Measurements from ENCODE around the gene SLC52A3. TPM values are rescaled to one million over a fixed set of nuclear protein-coding genes. Genes with fewer than 3 reads are reported as not detected.

Gene SLC52A3
- total and polyA plus RNA-seq, 2 of the 13 experiments (the other 11 are each of a cell fraction or from before 2014, with no cell fraction given) = 0.03 TPM; not detected in 1

DNA sequence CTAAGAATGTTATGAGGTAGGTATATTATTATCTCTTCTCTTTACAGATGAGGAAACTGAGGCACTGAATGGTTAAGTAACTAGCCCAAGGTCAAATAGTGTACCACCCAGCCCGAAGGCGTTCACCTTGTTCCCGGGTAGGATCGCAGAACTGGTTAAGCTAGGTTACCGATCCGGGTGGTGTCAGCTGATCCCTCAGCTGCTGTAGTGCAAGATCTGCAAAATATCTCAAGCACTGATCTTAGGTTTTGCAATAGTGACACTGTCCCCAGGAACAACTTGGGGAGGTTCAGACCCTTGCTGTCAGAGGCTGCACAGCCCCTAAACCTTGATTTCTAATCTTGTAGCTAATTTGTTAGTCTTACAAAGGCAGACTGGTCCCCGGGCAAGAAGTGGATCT is 28.1 kb downstream of the SLC52A3 start:
- in situ Hi-C loops (cut with HindIII; ENCODE audit: extremely low pct_ligation_motif_present, low pct_unique_long_range_greater_than_20kb) = no loop called here
- BruUV-seq (replicated peaks) = no TSS peak

GRCh38 chr20:739736-740135 is 28.6 kb downstream of the SLC52A3 start:
- DNase-seq (ENCODE audit: low spot score) = no peak
- 36% methylated on average over 8 of the region's 8 CpGs for WGBS (ENCODE audit: low lambda C conversion rate)
- CTCF ChIA-PET (ENCODE audit: low intra/inter-chr PET ratio, low total read pairs) = interaction anchor here (1.1 to 3.0 kb wide), 4 partner anchors 12 to 178 kb away, joined by 3 to 56 read pairs (median 4); partner anchors contain the start of gene SRXN1
- POLR2A ChIA-PET = no interaction called here
- no peak for ATAC-seq
- intact Hi-C loops (cut with micrococcal nuclease; ENCODE audit: unreplicated experiment) = loop anchor here (1.0 kb wide), 1 partner anchor 178 kb away; no protein-coding TSS in a partner anchor
- Histone ChIP-seq H3K79me2 (ENCODE audit: insufficient read depth, low read length) (no peaks in the 10 kb centered on the region), H3K9me3 (ENCODE audit: low read length) (peaks cover under 1% of the 10 kb centered on the region; the same call in 1 of the 2 replicates), H3K4me3 (replicated peaks in 1 of 3; ENCODE audit: insufficient read depth in 1 of 3, low read depth in 2 of 3, low read length in 3 of 3) (no peak overlapping the region), H3K4me2 (ENCODE audit: low read depth, low read length) (no peak overlapping the region), H3K4me1 (ENCODE audit: insufficient read depth, low read length) (peaks cover 13% of the 10 kb centered on the region), H3K36me3 (replicated peaks in 1 of 2; ENCODE audit: control insufficient read depth in 1 of 2, insufficient read depth in 2 of 2, low read length in 2 of 2) (no peaks in the 10 kb centered on the region), H3K9ac (ENCODE audit: insufficient read depth, low read depth, low read length) (no peak overlapping the region), H3K27ac (ENCODE audit: extremely low read length, insufficient read depth, low read length) (no peak overlapping the region), H3K27me3 (ENCODE audit: control insufficient read depth in 1 of 2, insufficient read depth in 2 of 2, low read length in 2 of 2) (peaks cover 0 to 14% of the 10 kb centered on the region in 2 experiments; a peak in 1 of 5 replicates), H2AFZ (ENCODE audit: low read length) (no peak overlapping the region), H4K20me1 (ENCODE audit: insufficient read depth, low read length) (no peaks in the 10 kb centered on the region)
- no peak for FAIRE-seq
- no TSS peak for BruUV-seq (replicated peaks)
- in situ Hi-C loops (cut with HindIII; ENCODE audit: extremely low pct_ligation_motif_present, low pct_unique_long_range_greater_than_20kb) = loop anchor here (5.0 to 10.0 kb wide), 2 partner anchors 177 to 385 kb away; no protein-coding TSS in a partner anchor
- TF ChIP-seq, protein P1, sequence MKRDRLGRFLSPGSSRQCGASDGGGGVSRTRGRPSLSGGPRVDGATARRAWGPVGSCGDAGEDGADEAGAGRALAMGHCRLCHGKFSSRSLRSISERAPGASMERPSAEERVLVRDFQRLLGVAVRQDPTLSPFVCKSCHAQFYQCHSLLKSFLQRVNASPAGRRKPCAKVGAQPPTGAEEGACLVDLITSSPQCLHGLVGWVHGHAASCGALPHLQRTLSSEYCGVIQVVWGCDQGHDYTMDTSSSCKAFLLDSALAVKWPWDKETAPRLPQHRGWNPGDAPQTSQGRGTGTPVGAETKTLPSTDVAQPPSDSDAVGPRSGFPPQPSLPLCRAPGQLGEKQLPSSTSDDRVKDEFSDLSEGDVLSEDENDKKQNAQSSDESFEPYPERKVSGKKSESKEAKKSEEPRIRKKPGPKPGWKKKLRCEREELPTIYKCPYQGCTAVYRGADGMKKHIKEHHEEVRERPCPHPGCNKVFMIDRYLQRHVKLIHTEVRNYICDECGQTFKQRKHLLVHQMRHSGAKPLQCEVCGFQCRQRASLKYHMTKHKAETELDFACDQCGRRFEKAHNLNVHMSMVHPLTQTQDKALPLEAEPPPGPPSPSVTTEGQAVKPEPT (CRISPR knock-in tag; IDR thresholded peaks at IDR 0.05; ENCODE audit: low read depth) = no peak
- TF ChIP-seq ZFP37 (CRISPR knock-in tag; IDR thresholded peaks at IDR 0.05; ENCODE audit: borderline replicate concordance) (no peak), ZNF142 (CRISPR knock-in tag; IDR thresholded peaks at IDR 0.05) (no peak)

More for the DNA sequence above, 28.1 kb downstream of the SLC52A3 start:
- 15% methylated on average over 7 of the region's 7 CpGs for WGBS (ENCODE audit: low lambda C conversion rate)
- ChIA-PET CTCF (ENCODE audit: low intra/inter-chr PET ratio, low total read pairs) (interaction anchor here (1.1 to 3.0 kb wide), 2 partner anchors 88 to 178 kb away, joined by 3 to 56 read pairs; partner anchors contain the start of gene SRXN1), POLR2A (no interaction called here)
- Histone ChIP-seq H2AFZ (ENCODE audit: low read length) (no peak overlapping the region), H3K27me3 (ENCODE audit: control insufficient read depth in 1 of 2, insufficient read depth in 2 of 2, low read length in 2 of 2) (peaks cover 0 to 14% of the 10 kb centered on the region in 2 experiments; a peak in 1 of 5 replicates), H3K27ac (ENCODE audit: extremely low read length, insufficient read depth, low read length) (no peak overlapping the region), H4K20me1 (ENCODE audit: insufficient read depth, low read length) (no peaks in the 10 kb centered on the region), H3K4me3 (replicated peaks in 1 of 3; ENCODE audit: insufficient read depth in 1 of 3, low read depth in 2 of 3, low read length in 3 of 3) (no peak overlapping the region), H3K36me3 (replicated peaks in 1 of 2; ENCODE audit: control insufficient read depth in 1 of 2, insufficient read depth in 2 of 2, low read length in 2 of 2) (no peaks in the 10 kb centered on the region), H3K9me3 (ENCODE audit: low read length) (peaks cover 5% of the 10 kb centered on the region), H3K4me2 (ENCODE audit: low read depth, low read length) (no peak overlapping the region), H3K9ac (ENCODE audit: insufficient read depth, low read depth, low read length) (no peak overlapping the region), H3K79me2 (ENCODE audit: insufficient read depth, low read length) (no peaks in the 10 kb centered on the region), H3K4me1 (ENCODE audit: insufficient read depth, low read length) (peaks cover 13% of the 10 kb centered on the region)
- no peak for ATAC-seq
- TF ChIP-seq SALL2 (CRISPR knock-in tag; IDR thresholded peaks at IDR 0.05) (no peak), TFDP1 (CRISPR knock-in tag; IDR thresholded peaks at IDR 0.05; ENCODE audit: borderline replicate concordance) (no peak), EEA1 (CRISPR knock-in tag; IDR thresholded peaks at IDR 0.05; ENCODE audit: borderline replicate concordance) (no peak), ZNF224 (CRISPR knock-in tag; IDR thresholded peaks at IDR 0.05) (no peak), ZSCAN29 (CRISPR knock-in tag; conservative IDR thresholded peaks at IDR 0.05) (no peak), RXRB (CRISPR knock-in tag; IDR thresholded peaks at IDR 0.05; ENCODE audit: borderline replicate concordance) (no peak), ZNF768 (CRISPR knock-in tag; IDR thresholded peaks at IDR 0.05) (no peak), ZNF660 (CRISPR knock-in tag; IDR thresholded peaks at IDR 0.05; ENCODE audit: borderline replicate concordance, low read depth) (no peak), FOXA3 (CRISPR knock-in tag; IDR thresholded peaks at IDR 0.05) (no peak)
- no peak for DNase-seq (ENCODE audit: low spot score)
- FAIRE-seq = no peak
- intact Hi-C loops (cut with micrococcal nuclease; ENCODE audit: unreplicated experiment) = no loop called here
